Panc1 (cell line): Measurements from ENCODE around the gene TBRG4. TPM values are rescaled to one million over a fixed set of nuclear protein-coding genes. Genes with fewer than 3 reads are reported as not detected.

Experiments
- ATAC-seq: fragments of 200-7000 bp; cut with Tn5 transposase; 2 replicates; pipeline ENCODE4 v1.9.1; 2020; ENCODE audit warnings: mild to moderate bottlenecking, moderate library complexity
- BruUV-seq: library from RNA; stranded (reverse); fragments of 400-500 nt; replicated peaks from 2 replicates; lab custom pipeline; 2021; lab: Mats Ljungman, UMichigan
- CTCF ChIA-PET: fragments of 300-600 bp; sonication (Branson Sonifier 250); formaldehyde crosslinking; loops from one replicate; lab custom pipeline; 2022; ENCODE audit warnings: antibody characterized with exemption; lab: Charles Lee
- POLR2A ChIA-PET: fragments of 300-600 bp; sonication (Branson Sonifier 250); formaldehyde crosslinking; loops from one replicate; lab custom pipeline; 2022; ENCODE audit warnings: antibody characterized with exemption; lab: Charles Lee
- DNase-seq: peaks from one replicate; pipeline ENCODE4 v3.0.0-alpha.2; 2010; ENCODE audit warnings: low read depth, low spot score
- H3K27ac ChIP-seq: 2 replicates; pipeline ENCODE4 v1.5.1; 2011; ENCODE audit warnings: mild to moderate bottlenecking, low read length, inconsistent platforms
- H3K27me3 ChIP-seq: fragments of 200-500 bp; sonication (Bioruptor generic); 2 replicates; pipeline ENCODE4 v1.6.0; 2014; ENCODE audit warnings: low read length, inconsistent platforms; ENCODE audit not compliant: control insufficient read depth, insufficient read depth
- H3K36me3 ChIP-seq: fragments of 200-500 bp; sonication (Bioruptor generic); 2 replicates; pipeline ENCODE4 v1.5.1; 2014; ENCODE audit warnings: inconsistent platforms, mild to moderate bottlenecking, low read length, moderate library complexity; ENCODE audit not compliant: control insufficient read depth, insufficient read depth
- H3K4me1 ChIP-seq: 2 replicates; pipeline ENCODE4 v1.5.1; 2011; ENCODE audit warnings: inconsistent platforms, mild to moderate bottlenecking, low read length, moderate library complexity; ENCODE audit not compliant: control insufficient read depth, insufficient read depth
- H3K4me3 ChIP-seq, 2 experiments: 2 replicates each; pipeline ENCODE4 v1.5.1; 2011 to 2012; ENCODE audit warnings: low read depth in 2 of 2, low read length in 2 of 2, mild to moderate bottlenecking in 2 of 2, inconsistent platforms in 1 of 2, moderate library complexity in 1 of 2
- H3K9me3 ChIP-seq: fragments of 200-500 bp; sonication (Bioruptor generic); 2 replicates; pipeline ENCODE4 v1.5.1; 2014; ENCODE audit warnings: low read depth, mild to moderate bottlenecking, inconsistent platforms, low read length, moderate library complexity; ENCODE audit not compliant: control insufficient read depth, insufficient read depth
- POLR2AphosphoS5 ChIP-seq: IDR thresholded peaks from 2 replicates; pipeline ENCODE4 v1.6.1; 2012; ENCODE audit warnings: mild to moderate bottlenecking, low read depth, low read length, moderate library complexity
- SIN3A ChIP-seq: IDR thresholded peaks from 2 replicates; pipeline ENCODE4 v1.6.1; 2012; ENCODE audit warnings: low read depth, mild to moderate bottlenecking, low read length, moderate library complexity, borderline replicate concordance; ENCODE audit not compliant: insufficient read depth
- TCF7L2 ChIP-seq: IDR thresholded peaks from 2 replicates; pipeline ENCODE4 v1.6.1; 2011; ENCODE audit warnings: mild to moderate bottlenecking, low read depth, low read length, inconsistent platforms
- in situ Hi-C: cut with HindIII; loops from 2 replicates; pipeline ENCODE4 v1.10.0; 2016; ENCODE audit warnings: low sequenced_read_pairs, low pct_unique_long_range_greater_than_20kb
- intact Hi-C: fragments of 100-400 bp; cut with micrococcal nuclease; formaldehyde crosslinking; loops from one replicate; pipeline ENCODE4 v1.10.0; 2022; ENCODE audit not compliant: unreplicated experiment
- total RNA-seq: library from RNA; stranded (reverse); gene quantifications from one replicate; pipeline ENCODE4 v1.2.1, GENCODE V29; 2021; ENCODE audit not compliant: unreplicated experiment
- TF ChIP-seq, protein P1 (sequence below), 2 experiments: IDR thresholded peaks; 2 replicates each; pipeline ENCODE4 v1.6.1; 2011 to 2012; ENCODE audit warnings: low read depth in 2 of 2, control low read depth in 1 of 2, low read length in 1 of 2, mild to moderate bottlenecking in 1 of 2, moderate library complexity in 1 of 2; ENCODE audit not compliant: insufficient read depth in 1 of 2
- TF ChIP-seq, protein P2 (sequence below): fragments of 450-650 bp; IDR thresholded peaks from 2 replicates; pipeline ENCODE4 v1.5.1; 2017; ENCODE audit warnings: mild to moderate bottlenecking

TBRG4 gene
- total RNA-seq, 1 experiment from 2014 or later: 149 TPM

DNA sequence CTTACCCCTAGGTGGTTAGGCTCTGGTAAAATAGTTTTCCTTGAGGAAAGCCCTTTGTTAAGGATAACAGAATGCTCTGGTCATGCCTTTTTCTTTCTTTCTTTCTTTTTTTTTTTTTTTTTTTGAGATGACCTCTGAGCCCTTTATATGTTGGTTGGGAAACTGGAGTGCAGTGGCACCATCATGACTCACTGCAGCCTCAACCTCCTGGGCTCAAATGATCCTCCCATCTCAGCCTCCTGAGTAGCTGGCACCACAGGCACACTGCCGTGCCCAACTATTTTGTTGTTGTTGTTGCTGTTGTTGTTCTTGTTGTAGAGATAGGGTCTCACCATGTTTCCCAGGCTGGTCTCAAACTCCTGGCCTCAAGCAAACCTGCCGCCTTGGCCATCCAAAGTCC, 50.1 kb downstream of the TBRG4 start:
- no peak for ATAC-seq
- no peaks in the 10 kb centered on the region for H3K27me3 ChIP-seq
- H3K4me1 ChIP-seq: no peaks in the 10 kb centered on the region
- POLR2A ChIA-PET: no interaction called here
- H3K27ac ChIP-seq: no peak overlapping the region
- CTCF ChIA-PET: no interaction called here
- DNase-seq: no peak
- H3K4me3 ChIP-seq: no peak overlapping the region
- no TSS peak for BruUV-seq
- in situ Hi-C loops (no loop called here), intact Hi-C loops (no loop called here)
- no peaks in the 10 kb centered on the region for H3K9me3 ChIP-seq
- TF ChIP-seq, protein P1, sequence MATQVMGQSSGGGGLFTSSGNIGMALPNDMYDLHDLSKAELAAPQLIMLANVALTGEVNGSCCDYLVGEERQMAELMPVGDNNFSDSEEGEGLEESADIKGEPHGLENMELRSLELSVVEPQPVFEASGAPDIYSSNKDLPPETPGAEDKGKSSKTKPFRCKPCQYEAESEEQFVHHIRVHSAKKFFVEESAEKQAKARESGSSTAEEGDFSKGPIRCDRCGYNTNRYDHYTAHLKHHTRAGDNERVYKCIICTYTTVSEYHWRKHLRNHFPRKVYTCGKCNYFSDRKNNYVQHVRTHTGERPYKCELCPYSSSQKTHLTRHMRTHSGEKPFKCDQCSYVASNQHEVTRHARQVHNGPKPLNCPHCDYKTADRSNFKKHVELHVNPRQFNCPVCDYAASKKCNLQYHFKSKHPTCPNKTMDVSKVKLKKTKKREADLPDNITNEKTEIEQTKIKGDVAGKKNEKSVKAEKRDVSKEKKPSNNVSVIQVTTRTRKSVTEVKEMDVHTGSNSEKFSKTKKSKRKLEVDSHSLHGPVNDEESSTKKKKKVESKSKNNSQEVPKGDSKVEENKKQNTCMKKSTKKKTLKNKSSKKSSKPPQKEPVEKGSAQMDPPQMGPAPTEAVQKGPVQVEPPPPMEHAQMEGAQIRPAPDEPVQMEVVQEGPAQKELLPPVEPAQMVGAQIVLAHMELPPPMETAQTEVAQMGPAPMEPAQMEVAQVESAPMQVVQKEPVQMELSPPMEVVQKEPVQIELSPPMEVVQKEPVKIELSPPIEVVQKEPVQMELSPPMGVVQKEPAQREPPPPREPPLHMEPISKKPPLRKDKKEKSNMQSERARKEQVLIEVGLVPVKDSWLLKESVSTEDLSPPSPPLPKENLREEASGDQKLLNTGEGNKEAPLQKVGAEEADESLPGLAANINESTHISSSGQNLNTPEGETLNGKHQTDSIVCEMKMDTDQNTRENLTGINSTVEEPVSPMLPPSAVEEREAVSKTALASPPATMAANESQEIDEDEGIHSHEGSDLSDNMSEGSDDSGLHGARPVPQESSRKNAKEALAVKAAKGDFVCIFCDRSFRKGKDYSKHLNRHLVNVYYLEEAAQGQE (IDR thresholded peaks at IDR 0.05; ENCODE audit: insufficient read depth in 1 of 2, low read depth in 2 of 2, low read length in 1 of 2): no peak
- TF ChIP-seq SIN3A: no peak
- no peak for TF ChIP-seq TCF7L2
- TF ChIP-seq, protein P2, sequence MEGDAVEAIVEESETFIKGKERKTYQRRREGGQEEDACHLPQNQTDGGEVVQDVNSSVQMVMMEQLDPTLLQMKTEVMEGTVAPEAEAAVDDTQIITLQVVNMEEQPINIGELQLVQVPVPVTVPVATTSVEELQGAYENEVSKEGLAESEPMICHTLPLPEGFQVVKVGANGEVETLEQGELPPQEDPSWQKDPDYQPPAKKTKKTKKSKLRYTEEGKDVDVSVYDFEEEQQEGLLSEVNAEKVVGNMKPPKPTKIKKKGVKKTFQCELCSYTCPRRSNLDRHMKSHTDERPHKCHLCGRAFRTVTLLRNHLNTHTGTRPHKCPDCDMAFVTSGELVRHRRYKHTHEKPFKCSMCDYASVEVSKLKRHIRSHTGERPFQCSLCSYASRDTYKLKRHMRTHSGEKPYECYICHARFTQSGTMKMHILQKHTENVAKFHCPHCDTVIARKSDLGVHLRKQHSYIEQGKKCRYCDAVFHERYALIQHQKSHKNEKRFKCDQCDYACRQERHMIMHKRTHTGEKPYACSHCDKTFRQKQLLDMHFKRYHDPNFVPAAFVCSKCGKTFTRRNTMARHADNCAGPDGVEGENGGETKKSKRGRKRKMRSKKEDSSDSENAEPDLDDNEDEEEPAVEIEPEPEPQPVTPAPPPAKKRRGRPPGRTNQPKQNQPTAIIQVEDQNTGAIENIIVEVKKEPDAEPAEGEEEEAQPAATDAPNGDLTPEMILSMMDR: no peak
- TF ChIP-seq POLR2AphosphoS5: no peak
- peaks cover 2% of the 10 kb centered on the region; the same call in 1 of the 2 replicates for H3K36me3 ChIP-seq

DNA sequence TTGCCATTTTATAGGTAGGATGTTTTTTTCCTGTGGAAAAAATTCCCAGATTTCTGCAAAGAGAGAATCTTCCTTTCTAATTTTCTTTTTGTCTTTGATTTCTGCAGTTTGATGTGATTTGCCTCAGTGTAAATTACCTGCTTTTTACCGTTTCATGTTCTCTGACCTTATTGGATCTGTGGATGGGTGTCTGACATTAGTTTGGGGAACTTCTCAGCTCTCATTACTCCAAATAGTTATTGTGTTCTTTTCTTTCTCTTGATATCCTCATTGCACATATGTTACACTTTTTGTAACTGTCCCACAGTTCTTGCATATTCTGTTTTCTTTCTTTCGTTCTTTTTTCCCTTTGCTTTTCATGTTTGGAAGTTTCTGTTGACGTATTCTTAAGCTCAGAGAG, 51.2 kb downstream of the TBRG4 start:
- TF ChIP-seq, protein P2: no peak
- TF ChIP-seq POLR2AphosphoS5 (no peak), SIN3A (no peak), TCF7L2 (no peak)
- TF ChIP-seq, protein P1 (IDR thresholded peaks at IDR 0.05; ENCODE audit: insufficient read depth in 1 of 2, low read depth in 2 of 2, low read length in 1 of 2): no peak
- no peak overlapping the region for H3K27ac ChIP-seq
- H3K4me3 ChIP-seq: no peak overlapping the region
- BruUV-seq: TSS peak; percentile 11
- H3K36me3 ChIP-seq: peaks cover 2% of the 10 kb centered on the region; the same call in 1 of the 2 replicates
- intact Hi-C loops: no loop called here
- no peak for ATAC-seq
- H3K4me1 ChIP-seq: no peaks in the 10 kb centered on the region
- DNase-seq: no peak
- no peaks in the 10 kb centered on the region for H3K9me3 ChIP-seq
- no peaks in the 10 kb centered on the region for H3K27me3 ChIP-seq
- in situ Hi-C loops: no loop called here
- CTCF ChIA-PET: no interaction called here
- POLR2A ChIA-PET: no interaction called here
